Measurements from ENCODE around the gene SEMA4D. TPM values are rescaled to one million over a fixed set of nuclear protein-coding genes. Genes with fewer than 3 reads are reported as not detected.

Gene SEMA4D
- total and polyA plus RNA-seq, 9 of the 15 experiments (the other 6 are each of a cell fraction or from before 2014, with no cell fraction given): 0.38 to 5.1 (median 1.8) TPM

DNA sequence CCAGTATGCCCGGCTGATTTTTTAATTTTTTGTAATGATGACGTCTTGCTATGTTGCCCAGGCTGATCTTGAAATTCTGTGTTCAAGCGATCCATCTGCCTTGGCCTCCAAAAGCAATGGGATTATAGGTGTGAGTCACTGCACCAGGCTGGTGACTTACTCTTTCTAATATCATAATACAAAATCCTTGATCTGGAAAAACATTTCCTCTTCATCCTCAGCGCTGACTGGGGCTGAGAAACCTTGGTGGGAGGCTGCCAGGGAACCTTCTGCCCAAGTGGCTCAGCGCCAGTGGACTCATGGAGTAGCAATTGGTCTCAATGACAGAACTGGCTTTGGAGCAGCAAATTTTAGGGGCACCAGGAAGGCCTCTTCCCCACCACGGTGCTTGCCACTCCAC, 17.5 kb upstream of the SEMA4D start:
- Histone ChIP-seq H4K20me1 (replicated peaks; ENCODE audit: control insufficient read depth, insufficient read depth, low read length) (no peaks in the 10 kb centered on the region), H3K27ac (ENCODE audit: extremely low read depth, low read depth, low read length) (no peak overlapping the region), H3K79me2 (ENCODE audit: control insufficient read depth, insufficient read depth, low read length) (no peaks in the 10 kb centered on the region), H3K4me3 (no peak overlapping the region), H3K9me1 (ENCODE audit: control insufficient read depth, insufficient read depth, low read length) (no peaks in the 10 kb centered on the region), H3K9ac (ENCODE audit: insufficient read depth in 1 of 2, low read depth in 2 of 2, low read length in 2 of 2) (no peak overlapping the region), H3K27me3 (ENCODE audit: control insufficient read depth in 2 of 2, insufficient read depth in 2 of 2, low read length in 2 of 2) (peaks cover 0 to 13% of the 10 kb centered on the region in 2 experiments; a peak in 2 of 5 replicates), H3K36me3 (ENCODE audit: control insufficient read depth, insufficient read depth, low read length) (no peaks in the 10 kb centered on the region), H3K9me3 (replicated peaks; ENCODE audit: control insufficient read depth, insufficient read depth, low read depth, low read length) (no peaks in the 10 kb centered on the region), H3K4me2 (ENCODE audit: insufficient read depth, low read length) (no peak overlapping the region), H3K4me1 (replicated peaks in 1 of 2; ENCODE audit: control insufficient read depth in 2 of 2, insufficient read depth in 2 of 2, low read length in 2 of 2) (no peaks in the 10 kb centered on the region), H2AFZ (ENCODE audit: low read depth, low read length) (no peak overlapping the region)
- in situ Hi-C loops (cut with MboI) (no loop called here), intact Hi-C loops (cut with micrococcal nuclease) (no loop called here)
- BruUV-seq (replicated peaks): no TSS peak
- DNase-seq (ENCODE audit: extremely low read depth in 1 of 4, low spot score in 3 of 4) (no peak), FAIRE-seq (no peak), ATAC-seq (no peak)
- POLR2A ChIA-PET: no interaction called here
- CTCF ChIA-PET (ENCODE audit: low intra/inter-chr PET ratio): no interaction called here
- WGBS (ENCODE audit: insufficient coverage, low coverage, missing lambda C conversion rate): 0% methylated on average over 6 of the region's 6 CpGs
- TF ChIP-seq CREBBP (IDR thresholded peaks at IDR 0.05; ENCODE audit: low read depth, low read length) (no peak), ESRRB (CRISPR knock-in tag; IDR thresholded peaks at IDR 0.05; ENCODE audit: borderline replicate concordance) (no peak), HSF4 (CRISPR knock-in tag; IDR thresholded peaks at IDR 0.05; ENCODE audit: borderline replicate concordance) (no peak), ZNF133 (CRISPR knock-in tag; IDR thresholded peaks at IDR 0.05) (no peak), HMGN3 (IDR thresholded peaks at IDR 0.05; ENCODE audit: borderline replicate concordance, extremely low read depth, insufficient read length, low read depth, low read length) (no peak), PCBP1 (IDR thresholded peaks at IDR 0.05; ENCODE audit: low read depth, low read length, poor library complexity, severe bottlenecking) (no peak), SAP30 (IDR thresholded peaks at IDR 0.05; ENCODE audit: borderline replicate concordance, insufficient read depth, low read depth, low read length, poor library complexity, severe bottlenecking) (no peak), CBX1 (IDR thresholded peaks at IDR 0.05; ENCODE audit: low read depth) (no peak), NCOA2 (IDR thresholded peaks at IDR 0.05; ENCODE audit: partially characterized antibody in 2 of 2) (no peak), CREB1 (IDR thresholded peaks at IDR 0.05) (no peak), CREB1 (CRISPR knock-in tag; IDR thresholded peaks at IDR 0.05) (no peak), CBFA2T3 (IDR thresholded peaks at IDR 0.05) (no peak), HLTF (IDR thresholded peaks at IDR 0.05) (no peak), ZNF146 (CRISPR knock-in tag; IDR thresholded peaks at IDR 0.05; ENCODE audit: unreplicated experiment) (no peak), SRF (CRISPR knock-in tag; IDR thresholded peaks at IDR 0.05) (no peak), ZBED1 (IDR thresholded peaks at IDR 0.05) (no peak)
- TF ChIP-seq, protein P1, sequence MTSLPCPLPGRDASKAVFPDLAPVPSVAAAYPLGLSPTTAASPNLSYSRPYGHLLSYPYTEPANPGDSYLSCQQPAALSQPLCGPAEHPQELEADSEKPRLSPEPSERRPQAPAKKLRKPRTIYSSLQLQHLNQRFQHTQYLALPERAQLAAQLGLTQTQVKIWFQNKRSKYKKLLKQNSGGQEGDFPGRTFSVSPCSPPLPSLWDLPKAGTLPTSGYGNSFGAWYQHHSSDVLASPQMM (CRISPR knock-in tag; IDR thresholded peaks at IDR 0.05): no peak
- TF ChIP-seq, protein P2, sequence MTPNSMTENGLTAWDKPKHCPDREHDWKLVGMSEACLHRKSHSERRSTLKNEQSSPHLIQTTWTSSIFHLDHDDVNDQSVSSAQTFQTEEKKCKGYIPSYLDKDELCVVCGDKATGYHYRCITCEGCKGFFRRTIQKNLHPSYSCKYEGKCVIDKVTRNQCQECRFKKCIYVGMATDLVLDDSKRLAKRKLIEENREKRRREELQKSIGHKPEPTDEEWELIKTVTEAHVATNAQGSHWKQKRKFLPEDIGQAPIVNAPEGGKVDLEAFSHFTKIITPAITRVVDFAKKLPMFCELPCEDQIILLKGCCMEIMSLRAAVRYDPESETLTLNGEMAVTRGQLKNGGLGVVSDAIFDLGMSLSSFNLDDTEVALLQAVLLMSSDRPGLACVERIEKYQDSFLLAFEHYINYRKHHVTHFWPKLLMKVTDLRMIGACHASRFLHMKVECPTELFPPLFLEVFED (CRISPR knock-in tag; conservative IDR thresholded peaks at IDR 0.05): no peak
- TF ChIP-seq, protein P3, sequence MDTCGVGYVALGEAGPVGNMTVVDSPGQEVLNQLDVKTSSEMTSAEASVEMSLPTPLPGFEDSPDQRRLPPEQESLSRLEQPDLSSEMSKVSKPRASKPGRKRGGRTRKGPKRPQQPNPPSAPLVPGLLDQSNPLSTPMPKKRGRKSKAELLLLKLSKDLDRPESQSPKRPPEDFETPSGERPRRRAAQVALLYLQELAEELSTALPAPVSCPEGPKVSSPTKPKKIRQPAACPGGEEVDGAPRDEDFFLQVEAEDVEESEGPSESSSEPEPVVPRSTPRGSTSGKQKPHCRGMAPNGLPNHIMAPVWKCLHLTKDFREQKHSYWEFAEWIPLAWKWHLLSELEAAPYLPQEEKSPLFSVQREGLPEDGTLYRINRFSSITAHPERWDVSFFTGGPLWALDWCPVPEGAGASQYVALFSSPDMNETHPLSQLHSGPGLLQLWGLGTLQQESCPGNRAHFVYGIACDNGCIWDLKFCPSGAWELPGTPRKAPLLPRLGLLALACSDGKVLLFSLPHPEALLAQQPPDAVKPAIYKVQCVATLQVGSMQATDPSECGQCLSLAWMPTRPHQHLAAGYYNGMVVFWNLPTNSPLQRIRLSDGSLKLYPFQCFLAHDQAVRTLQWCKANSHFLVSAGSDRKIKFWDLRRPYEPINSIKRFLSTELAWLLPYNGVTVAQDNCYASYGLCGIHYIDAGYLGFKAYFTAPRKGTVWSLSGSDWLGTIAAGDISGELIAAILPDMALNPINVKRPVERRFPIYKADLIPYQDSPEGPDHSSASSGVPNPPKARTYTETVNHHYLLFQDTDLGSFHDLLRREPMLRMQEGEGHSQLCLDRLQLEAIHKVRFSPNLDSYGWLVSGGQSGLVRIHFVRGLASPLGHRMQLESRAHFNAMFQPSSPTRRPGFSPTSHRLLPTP (IDR thresholded peaks at IDR 0.05; ENCODE audit: borderline replicate concordance, extremely low read depth, insufficient read length): no peak

Measured in K562 (cell line).